Thymus (tissue), 11 donors: ENCODE data around the gene GTF2I. TPM values are rescaled to one million over a fixed set of nuclear protein-coding genes. Genes with fewer than 3 reads are reported as not detected.
A peak's percentile ranks its signal among the peaks of the same experiment; 100 is the strongest.
"Not testable (repeated sequence)": the region's sequence is repeated elsewhere in the genome, so short reads cannot be mapped to it uniquely, and the experiment has no call there.

ENCODE experiments used
- DNase-seq, 9 donors: peaks; one replicate each; pipeline ENCODE4 v3.0.0-alpha.2; 2013; ENCODE audit warnings: low spot score in 9 of 9, low read depth in 6 of 9, missing footprints in 1 of 9
- H3K27ac ChIP-seq, 2 donors: one replicate each; pipeline ENCODE4 v1.5.1; 2013; ENCODE audit warnings: control low read depth in 1 of 2, low read depth in 1 of 2, low read length in 1 of 2, mild to moderate bottlenecking in 1 of 2, moderate library complexity in 1 of 2
- H3K27me3 ChIP-seq, 2 donors: one replicate each; pipeline ENCODE4 v1.5.1; 2013; ENCODE audit warnings: low read length in 1 of 2; ENCODE audit not compliant: control insufficient read depth in 2 of 2, insufficient read depth in 1 of 2
- H3K36me3 ChIP-seq, 2 donors: one replicate each; pipeline ENCODE4 v1.5.1; 2013; ENCODE audit warnings: low read length in 1 of 2, mild to moderate bottlenecking in 1 of 2, moderate library complexity in 1 of 2; ENCODE audit not compliant: control insufficient read depth in 2 of 2, insufficient read depth in 2 of 2
- H3K4me1 ChIP-seq, 2 donors: one replicate each; pipeline ENCODE4 v1.5.1; 2013; ENCODE audit warnings: low read length in 2 of 2; ENCODE audit not compliant: control insufficient read depth in 2 of 2, insufficient read depth in 2 of 2
- H3K4me3 ChIP-seq, 2 donors: one replicate each; pipeline ENCODE4 v1.5.1; 2013; ENCODE audit warnings: low read length in 2 of 2, control low read depth in 1 of 2, mild to moderate bottlenecking in 1 of 2
- H3K9me3 ChIP-seq, 2 donors: one replicate each; pipeline ENCODE4 v1.5.1; 2013; ENCODE audit warnings: low read length in 1 of 2, mild to moderate bottlenecking in 1 of 2; ENCODE audit not compliant: control insufficient read depth in 2 of 2, insufficient read depth in 1 of 2
- WGBS: extraction: QIAGEN DNeasy Blood & Tissue Kit; methylation state at CpG from one replicate; pipeline ENCODE4 v1.1.7; 2013; 5-methylcytosine and 5-hydroxymethylcytosine counted together
- polyA plus RNA-seq: library from polyadenylated mRNA; stranded (reverse); fragments of 200-250 nt; gene quantifications from one replicate; pipeline ENCODE4 v1.2.3, GENCODE V29; 2013
- total RNA-seq: library from RNA; stranded (reverse); fragments of 120-200 nt; gene quantifications from one replicate; pipeline ENCODE4 v1.2.4, GENCODE V29; 2013
- donor health status: healthy.

The GTF2I gene
- total and polyA plus RNA-seq, 2 donors = 35.1 to 91.4 TPM

DNA sequence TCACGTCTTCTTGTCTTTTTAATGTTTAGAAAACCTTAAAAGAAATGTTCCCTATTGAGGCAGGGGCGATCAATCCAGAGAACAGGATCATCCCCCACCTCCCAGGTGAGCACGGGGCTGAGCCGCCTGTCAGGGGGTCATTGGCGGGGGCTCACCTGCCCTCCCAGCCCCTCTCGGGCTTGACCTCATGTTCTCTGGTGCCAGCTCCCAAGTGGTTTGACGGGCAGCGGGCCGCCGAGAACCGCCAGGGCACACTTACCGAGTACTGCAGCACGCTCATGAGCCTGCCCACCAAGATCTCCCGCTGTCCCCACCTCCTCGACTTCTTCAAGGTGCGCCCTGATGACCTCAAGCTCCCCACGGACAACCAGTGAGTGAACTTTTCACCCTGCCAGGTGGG, 121.5 kb downstream of the GTF2I start:
- not testable (repeated sequence) for H3K4me1 ChIP-seq, H3K9me3 ChIP-seq, H3K27ac ChIP-seq, DNase-seq, H3K27me3 ChIP-seq, H3K36me3 ChIP-seq, H3K4me3 ChIP-seq
- WGBS = 94% methylated on average over 13 of the region's 17 CpGs

DNA sequence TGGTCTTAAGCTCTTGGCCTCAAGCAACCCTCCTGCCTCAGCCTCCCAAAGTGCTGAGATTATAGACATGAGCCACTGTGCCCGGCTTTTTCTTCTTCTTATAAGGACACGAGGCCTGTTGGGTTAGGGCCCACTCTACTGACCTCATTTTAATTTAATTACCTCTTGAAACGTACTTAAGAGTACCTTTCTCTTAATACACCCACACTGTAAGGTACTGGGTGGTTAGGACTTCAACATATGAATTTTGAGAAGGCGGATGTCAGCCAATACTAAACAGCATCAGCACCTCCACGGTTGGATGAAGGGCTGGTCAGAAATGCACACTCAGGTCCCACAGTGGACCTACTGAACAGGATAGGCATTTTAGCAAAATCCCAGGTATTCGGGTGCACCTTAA, 124.2 kb downstream of the GTF2I start:
- not testable (repeated sequence) for H3K27me3 ChIP-seq, H3K36me3 ChIP-seq, DNase-seq, H3K4me3 ChIP-seq, H3K4me1 ChIP-seq, H3K9me3 ChIP-seq, H3K27ac ChIP-seq
- WGBS = 96% methylated on average over 3 of the region's 6 CpGs

DNA sequence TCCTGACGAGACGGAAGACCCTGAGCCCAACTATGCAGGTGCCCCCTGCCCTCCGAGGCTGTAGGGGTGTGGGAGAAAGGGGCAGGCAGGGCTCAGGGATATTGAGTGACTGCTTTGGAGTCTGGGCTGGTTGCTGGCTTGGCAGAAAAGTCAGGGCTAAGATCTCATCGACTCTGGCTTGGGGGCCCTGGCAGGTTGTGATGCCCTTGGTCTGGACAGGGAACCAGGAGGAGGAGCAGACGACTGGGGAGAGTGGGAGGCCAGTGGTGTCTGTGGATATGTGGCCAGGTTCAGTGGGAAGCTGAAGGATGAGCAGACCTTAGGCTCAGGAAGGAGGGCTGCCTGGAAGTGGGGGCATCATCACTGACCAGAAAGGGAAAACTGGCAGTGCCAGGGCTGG, 126.1 kb downstream of the GTF2I start:
- H3K9me3 ChIP-seq, H3K36me3 ChIP-seq, H3K4me1 ChIP-seq, DNase-seq, H3K4me3 ChIP-seq, H3K27me3 ChIP-seq, H3K27ac ChIP-seq: not testable (repeated sequence)
- WGBS = 95% methylated on average over 4 of the region's 5 CpGs

DNA sequence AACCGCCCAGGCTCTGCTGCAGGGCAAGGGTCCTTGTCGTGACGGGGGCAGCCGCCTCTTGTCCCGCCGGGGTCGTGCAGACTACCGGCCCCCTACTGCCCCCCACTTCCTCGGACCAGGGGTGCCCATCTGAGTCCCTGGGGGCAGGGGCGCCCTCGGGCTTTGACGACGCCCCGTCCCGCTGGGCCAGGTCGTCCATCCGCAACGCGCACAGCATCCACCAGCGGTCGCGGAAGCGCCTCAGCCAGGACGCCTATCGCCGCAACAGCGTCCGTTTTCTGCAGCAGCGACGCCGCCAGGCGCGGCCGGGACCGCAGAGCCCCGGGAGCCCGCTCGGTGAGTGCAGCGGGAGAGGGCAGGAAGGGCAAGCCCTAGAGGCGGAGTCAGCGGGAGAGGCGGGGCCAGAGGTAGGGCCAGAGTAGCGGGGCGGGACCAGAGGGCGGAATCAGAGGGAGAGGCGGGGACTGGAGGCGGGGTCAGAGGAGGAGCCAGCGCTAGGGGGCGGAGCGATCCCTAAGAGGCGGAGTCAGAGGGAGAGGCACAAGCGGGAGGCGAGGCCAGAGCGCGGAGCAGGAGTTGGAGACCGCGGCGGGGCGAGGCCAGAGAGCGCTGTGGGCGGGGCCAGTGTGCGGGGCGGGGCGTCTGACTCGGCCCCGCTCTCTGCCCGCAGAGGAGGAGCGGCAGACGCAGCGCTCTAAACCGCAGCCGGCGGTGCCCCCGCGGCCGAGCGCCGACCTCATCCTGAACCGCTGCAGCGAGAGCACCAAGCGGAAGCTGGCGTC, 131.0 kb downstream of the GTF2I start:
- peak overlapping the region in 1 of 2 donors; percentile 18 for H3K4me3 ChIP-seq
- not testable (repeated sequence) for H3K27ac ChIP-seq

DNA sequence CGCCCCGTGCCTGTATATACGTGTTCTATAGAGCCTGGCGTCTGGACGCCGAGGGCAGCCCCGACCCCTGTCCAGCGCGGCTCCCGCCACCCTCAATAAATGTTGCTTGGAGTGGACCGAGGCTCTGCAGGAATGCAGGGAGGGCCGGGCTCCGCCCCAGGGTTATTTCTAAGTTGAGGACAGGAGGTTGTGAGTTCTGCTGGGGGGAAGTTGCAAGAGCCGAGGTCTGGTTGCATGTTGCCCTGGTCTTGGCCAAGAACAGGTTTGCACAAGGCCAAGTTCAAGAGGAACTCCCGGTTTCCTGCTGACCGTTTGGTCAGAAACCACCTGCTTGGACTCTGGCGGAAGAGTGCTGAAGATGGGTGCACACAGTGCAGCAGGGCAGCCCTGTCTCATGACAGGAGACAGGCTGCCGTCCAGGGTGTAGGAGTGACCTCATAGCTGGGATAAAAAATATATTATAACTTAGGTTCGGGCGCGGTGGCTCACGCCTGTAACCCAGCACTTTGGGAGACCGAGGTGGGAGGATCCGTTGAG, 131.8 kb downstream of the GTF2I start:
- not testable (repeated sequence) for DNase-seq, H3K4me3 ChIP-seq, H3K9me3 ChIP-seq, H3K27me3 ChIP-seq, H3K36me3 ChIP-seq, H3K27ac ChIP-seq, H3K4me1 ChIP-seq
- 25% methylated on average over 3 of the region's 24 CpGs for WGBS

More for the DNA sequence above, 131.0 kb downstream of the GTF2I start:
- DNase-seq = peak in 8 of 9 donors; percentile 26 to 87 (median 74)
- not testable (repeated sequence) for H3K9me3 ChIP-seq, H3K36me3 ChIP-seq, H3K4me1 ChIP-seq, H3K27me3 ChIP-seq
- WGBS = under 1% methylated on average over 39 of the region's 82 CpGs

DNA sequence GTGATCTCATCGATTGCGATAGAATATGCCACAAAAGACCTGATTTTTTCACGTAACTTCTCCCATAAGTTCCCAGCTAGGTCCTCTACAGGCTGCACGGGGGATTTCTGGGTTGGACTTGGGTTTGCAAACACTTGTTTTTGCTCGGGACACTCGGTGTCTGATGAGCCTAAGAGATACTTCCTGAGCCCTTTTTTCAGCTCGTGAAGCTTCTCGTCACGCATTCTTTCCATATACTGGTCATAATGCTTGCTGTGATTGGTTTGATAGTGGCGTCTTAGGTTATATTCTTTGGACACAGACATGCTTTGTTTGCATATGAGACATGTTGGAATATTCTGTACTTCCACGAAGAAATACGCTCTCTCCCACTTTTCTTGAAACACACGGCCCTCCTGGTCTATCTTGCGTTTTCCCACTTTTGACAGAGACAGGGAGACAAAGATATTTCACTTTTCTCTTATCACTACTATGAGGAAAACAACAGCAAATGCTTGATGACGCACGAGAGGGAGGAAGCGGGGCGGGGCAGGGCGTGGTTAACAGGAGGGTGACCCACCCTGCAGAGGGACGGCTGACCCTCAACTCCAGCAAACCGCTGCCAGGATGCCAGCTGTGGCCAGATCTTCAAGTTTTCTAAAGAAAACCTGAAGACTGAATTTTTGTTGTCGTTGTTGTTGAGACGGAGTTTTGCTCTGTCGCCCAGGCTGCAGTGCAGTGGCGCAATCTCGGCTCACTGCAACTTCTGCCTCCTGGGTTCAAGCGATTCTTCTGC, 140.5 kb downstream of the GTF2I start:
- WGBS = 98% methylated on average over 12 of the region's 27 CpGs
- H3K36me3 ChIP-seq, H3K27ac ChIP-seq, DNase-seq, H3K4me3 ChIP-seq, H3K4me1 ChIP-seq, H3K27me3 ChIP-seq, H3K9me3 ChIP-seq: not testable (repeated sequence)

DNA sequence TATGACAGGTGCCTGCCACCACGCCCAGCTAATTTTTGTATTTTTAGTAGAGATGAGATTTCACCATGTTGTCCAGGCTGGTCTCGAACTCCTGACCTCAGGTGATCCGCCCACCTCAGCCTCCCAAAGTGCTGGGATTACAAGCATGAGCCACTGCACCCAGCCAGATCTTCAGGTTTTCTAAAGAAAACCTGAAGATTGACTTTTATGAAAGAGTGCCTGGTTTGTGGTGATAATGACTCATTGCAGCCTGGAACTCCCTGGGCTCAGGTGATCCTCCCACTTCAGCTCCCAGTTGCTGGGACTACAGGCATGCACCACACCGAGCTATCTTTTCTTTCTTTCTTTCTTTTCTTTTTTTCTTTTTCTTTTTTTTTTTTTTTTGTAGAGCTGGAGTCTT, 141.1 kb downstream of the GTF2I start:
- H3K4me1 ChIP-seq, H3K4me3 ChIP-seq, H3K27me3 ChIP-seq, DNase-seq, H3K9me3 ChIP-seq, H3K36me3 ChIP-seq, H3K27ac ChIP-seq: not testable (repeated sequence)
- 92% methylated on average over 1 of the region's 4 CpGs for WGBS

Other genes with a start within 250 kb of the GTF2I start
- gene GTF2IRD1, start 203.8 kb upstream of the GTF2I start, total RNA-seq = 4.7 TPM
- 14.6 TPM for gene GTF2IRD1, start 203.8 kb upstream of the GTF2I start, polyA plus RNA-seq
- 5.7 TPM for gene NCF1, start 116.3 kb downstream of the GTF2I start, total RNA-seq
- gene NCF1, start 116.3 kb downstream of the GTF2I start, polyA plus RNA-seq = 12.5 TPM
- 10.9 TPM for gene GTF2IRD2, start 193.9 kb downstream of the GTF2I start, total RNA-seq
- gene GTF2IRD2, start 193.9 kb downstream of the GTF2I start, polyA plus RNA-seq = 17.5 TPM